Measurements from ENCODE around the gene ZNF536.
"Not testable (repeated sequence)": the region's sequence is repeated elsewhere in the genome, so short reads cannot be mapped to it uniquely, and the experiment has no call there.

Gene ZNF536

DNA sequence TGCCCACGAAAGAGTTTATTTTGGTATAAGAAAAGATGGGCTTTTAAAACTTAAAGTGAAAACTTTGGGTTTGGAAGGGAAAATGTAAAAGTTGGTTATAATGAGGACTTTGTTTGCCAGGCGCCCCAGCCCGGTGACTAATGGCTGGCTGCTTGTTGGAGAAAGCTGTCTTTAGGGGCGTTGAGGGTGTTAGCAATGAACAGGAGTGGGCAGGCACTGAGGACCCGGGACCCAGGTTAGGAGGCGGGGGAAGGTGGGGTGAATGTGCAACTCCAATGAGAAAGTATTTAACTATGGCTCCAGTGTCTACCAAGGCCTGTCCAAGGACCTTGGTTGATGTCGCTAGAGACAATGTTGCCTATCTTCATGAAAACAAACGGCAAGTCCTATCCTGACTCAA, 118.6 kb downstream of the ZNF536 start:
- no peak for DNase-seq

DNA sequence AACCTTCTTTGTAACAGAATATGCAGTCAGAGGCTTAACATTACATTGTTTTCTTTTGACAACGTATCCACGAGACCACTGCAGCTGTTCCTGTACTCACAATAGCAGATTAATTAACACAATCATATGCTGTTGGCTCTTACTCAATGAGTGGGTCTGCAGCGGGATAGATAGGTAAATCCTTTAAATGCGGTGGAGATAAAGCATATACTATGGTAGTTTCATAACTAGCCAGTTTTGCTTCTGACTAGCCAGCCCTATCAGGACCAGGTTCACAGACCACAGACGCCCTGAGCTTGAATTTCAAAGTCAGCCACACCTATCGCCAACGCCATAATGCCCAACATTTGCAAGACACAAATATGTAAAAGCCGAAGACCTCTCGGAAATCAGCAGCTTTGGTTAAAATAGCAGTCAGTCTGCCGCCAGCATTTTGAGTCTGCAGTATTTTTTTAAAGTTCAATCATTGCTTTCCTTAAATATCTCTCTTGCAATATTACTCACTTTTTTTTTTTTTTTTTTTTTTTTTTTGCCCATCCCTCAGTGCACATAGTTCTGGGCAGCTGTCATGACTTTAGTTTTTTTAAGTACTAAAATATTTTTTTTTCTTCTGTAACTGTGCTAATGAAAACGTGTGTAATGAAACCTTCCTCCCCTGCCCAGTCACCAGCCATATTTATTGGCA, 120.5 kb downstream of the ZNF536 start:
- no peak for DNase-seq

DNA sequence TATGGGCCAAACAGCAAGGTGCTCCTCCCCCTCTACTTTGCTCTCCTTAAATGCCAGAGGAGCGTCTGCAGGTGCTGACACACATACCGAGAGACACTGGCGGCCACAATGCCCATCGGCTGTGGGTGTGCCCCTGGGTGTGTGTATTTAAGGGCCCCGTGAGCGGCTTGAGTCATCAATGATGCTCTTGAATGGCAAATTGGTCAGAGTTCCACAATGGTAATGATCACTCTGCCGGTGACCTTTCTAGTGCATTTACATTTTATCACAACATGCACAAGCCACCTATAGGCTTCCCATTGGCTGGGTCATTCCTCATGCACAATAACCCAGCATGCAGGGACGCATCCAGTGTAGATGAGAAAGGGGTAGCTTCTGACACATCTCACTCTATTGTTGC, 124.8 kb downstream of the ZNF536 start:
- DNase-seq = no peak

DNA sequence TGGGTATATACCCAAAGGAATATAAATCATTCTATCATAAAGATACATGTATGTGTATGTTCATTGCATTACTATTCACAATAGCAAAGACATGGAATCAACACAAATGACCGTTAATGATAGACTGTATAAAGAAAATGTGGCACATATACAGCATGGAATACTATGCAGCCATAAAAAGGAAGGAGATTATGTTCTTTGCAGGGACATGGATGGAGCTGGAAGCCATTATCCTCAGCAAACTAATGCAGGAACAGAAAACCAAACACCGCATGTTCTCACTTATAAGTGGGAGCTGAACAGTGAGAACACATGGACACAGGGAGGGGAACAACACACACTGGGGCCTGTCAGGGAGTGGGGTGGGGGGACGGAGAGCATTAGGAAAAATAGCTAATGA, 125.9 kb downstream of the ZNF536 start:
- DNase-seq = not testable (repeated sequence)

DNA sequence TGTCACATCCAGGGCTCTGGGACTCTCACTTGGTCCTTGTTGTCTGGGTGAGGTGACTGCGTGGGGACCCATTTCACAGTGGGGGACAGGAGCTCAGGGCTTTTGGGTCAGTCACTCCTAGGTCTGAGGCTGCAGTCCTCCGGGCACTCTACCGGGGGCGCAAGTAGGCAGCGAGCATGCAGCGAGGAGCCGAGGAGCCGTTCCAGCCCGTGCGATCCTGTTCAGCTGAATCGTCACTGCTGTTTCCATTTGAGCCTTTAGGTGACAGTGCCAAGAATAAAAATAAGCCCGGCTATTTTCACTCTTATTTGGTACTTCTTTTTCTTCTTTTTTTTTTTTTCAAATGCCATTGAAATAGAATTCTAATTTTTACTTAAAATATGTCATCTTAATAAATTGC, 126.5 kb downstream of the ZNF536 start:
- no peak for DNase-seq

DNA sequence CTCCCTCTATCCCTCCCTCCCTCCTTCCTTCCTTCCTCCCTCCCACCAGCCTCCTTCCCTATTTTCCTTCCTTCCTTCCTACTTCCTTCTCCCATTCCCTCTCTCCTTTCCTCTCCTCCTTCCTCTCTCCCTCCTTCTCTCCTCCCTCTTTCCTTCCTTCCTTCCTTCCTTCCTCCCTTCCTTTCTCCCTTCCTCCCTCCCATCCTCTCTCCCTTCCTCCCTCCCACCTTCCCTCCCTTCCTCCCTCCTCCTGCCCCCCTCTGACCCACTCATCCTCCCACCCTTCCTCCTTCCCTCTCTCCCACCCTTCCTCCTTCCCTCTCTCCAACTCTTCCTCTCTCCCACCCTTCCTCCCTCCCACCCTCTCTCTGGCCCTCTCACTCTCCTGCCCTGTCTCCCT, 132.1 kb downstream of the ZNF536 start:
- DNase-seq = no peak

DNA sequence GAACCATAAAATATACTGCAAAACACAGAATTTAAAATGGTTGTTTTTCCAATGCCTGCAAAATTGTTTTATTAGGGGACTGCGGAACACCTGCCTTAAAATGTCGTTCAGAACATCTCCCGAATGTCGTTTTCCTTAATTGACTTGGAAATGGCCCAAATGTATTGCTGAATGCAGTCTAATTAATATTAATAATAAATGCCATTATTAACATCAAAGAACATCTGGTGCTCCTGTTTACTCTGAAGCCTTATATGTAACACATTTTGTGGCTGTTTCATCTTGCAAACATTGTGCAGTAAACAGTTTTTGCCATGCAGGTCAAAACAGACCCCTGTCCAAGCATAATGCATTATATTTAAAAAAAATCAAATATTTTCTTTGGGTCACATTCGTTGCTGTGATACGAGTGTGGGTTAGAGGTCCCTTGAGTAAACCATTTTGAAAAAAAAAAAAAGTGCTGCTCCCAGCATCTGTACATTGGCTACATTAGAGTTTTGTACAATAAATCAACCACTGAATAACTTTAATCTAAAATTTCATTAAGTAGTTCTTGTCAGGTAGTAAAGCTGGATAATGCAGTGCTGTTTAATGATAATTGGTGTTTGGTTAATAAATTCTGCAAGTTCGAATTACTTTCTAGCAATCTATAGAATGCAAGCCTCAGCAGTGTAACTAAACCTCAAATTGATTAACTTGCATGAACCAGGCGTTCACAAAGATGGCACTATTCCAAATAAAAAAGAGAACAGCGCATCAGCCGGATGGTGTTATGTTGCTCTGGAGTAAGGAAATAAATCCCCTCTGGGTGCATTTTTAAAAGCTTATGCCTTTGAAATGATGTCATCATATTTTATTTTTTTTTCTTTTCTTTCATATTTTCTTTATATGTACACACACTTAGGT, 140.2 kb downstream of the ZNF536 start:
- DNase-seq = no peak

DNA sequence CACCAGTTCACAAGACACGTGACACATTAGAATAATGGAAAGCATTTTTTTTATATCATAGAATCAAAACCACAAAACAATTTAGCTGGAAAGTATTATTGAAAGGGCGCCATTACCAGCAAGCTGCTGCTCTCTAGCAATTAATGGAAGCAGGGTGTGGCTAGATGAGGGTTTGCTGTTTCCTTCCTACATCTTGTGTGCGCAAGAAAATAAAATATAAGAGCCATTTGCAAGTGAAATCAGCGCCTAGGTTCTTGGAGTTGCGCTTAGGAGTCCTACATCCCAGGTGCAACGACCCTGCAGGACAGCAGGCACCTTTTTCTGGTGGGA, 140.9 kb downstream of the ZNF536 start:
- no peak for DNase-seq

DNA sequence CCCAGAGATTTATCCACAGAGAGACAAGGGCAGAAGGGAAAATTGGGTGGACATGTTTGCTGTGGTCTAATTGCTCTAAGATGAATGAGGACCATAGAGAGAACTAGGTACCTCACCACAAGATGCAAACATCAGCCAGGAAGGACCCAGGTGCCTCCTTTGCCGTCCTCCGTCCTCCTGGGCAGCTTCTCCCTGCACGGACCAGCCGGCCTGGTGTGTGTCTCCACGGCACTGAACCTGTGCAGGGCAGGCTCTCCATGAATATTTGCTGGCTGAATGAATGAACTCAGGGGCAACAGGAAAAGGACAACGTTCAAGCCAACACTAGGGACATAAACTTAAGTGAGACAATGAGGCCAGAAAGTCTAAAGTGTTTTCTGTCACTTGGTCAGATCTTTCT, 143.9 kb downstream of the ZNF536 start:
- no peak for DNase-seq

DNA sequence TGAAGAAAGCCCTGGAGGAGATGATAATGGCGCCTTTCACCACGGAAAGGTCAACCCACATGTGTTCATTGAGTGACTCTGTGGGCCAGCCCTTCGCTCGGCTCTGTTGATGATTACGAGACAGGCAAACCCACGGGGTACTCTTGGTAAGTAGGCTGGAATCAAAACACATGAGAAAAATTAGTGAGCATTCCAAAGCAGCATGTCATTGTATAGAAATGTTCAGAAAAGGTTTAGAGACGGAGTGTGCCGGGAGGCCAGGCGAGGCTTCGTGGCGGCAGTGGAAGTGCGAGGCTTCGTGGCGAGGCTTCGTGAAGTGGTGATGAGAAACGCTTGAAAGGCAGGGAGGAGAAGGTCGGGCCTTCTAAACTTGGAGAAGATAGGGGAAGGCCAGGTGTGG, 144.3 kb downstream of the ZNF536 start:
- DNase-seq = no peak

DNA sequence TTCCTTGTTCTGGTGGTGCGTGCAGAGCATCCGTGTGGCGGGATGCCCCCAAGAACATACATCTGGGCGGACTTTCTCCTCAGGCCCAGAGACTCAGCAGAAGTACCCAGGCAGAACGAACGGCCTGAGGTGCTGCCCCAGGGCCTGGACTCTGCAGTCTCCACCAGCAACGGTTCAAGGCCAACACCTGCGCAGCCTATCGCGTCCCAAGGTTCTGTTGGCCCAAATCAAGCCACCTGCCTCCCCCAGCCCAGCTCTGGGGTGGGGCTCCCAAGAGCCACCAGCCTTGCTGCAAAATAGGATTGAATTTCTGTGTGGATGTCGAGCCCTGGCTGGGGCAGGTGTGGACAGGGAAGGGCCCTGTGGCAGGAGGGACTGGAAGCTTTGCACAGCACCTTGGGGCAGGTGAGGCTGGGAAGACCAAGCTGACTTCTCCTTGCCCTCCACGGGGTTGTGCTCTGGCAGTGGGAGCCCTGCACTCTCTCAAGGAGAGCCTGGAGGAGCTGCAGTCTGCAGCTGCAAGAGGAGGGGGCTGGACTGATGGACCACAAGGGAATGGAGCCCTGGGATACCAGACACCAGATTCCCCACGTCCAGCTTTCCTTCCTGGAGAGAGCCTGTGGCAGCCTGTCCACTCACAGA, 146.9 kb downstream of the ZNF536 start:
- DNase-seq = no peak

DNA sequence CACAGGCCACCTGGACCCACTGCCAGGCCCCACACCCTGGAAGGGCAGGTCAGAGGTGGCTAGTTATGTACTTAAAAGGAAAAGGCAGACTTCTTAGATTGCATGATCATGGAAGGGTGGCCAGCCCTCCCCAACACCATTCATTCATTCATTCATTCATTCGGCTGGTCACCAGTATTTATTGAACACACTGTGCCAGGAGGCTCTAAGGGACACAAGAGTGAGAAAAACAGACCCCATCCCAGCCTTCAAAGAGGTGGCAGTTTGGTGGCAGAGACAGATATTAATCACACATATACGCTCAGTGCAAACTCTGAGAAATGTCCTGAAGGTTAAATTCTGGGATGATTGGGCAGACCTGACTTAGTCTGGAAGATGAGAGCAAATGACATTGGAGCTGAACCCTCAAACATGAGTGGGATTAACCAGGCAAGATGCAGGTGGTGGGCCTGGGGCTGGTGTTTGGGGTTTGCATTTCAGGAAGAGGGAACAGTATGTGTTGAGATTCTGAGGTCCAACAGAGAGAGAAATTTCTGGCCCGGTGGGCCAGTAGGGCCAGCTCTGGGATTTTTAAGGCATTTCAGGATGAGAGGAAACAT, 147.5 kb downstream of the ZNF536 start:
- no peak for DNase-seq

DNA sequence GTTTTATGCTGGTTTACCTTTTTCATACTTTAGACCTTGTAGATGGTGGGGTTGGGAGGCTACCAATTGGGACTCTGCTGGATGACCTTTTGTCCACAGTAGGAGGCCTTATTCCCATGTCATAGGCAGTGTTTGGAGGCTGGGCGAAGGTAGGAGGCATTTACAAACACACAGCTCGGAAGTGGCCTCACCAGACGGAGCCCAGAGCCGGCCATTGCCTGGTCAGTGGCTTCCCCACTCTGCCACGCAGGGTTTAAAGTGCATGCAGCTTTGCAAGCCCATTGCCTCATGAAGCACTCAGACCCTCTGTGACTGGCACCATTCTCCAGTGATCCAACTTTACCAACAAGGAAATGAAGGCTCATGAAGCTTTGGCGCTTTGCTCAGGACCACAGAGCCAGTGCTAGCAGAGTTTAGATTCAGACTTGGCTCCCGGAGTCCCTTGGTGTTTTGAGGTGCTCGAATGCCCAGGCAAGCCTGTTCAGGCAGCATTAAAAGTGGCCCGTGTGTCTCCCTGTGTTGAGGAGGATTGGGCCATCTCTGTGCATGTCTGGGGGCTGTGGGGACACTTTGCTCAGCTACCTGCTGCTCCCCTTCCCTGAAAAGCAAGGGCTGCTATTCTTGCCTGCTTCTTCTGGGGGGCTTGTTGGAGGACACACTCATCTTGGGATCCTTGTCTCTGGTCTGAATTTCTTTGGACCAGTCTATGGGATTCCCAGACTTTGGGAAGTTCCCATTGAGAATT, 148.7 kb downstream of the ZNF536 start:
- DNase-seq = no peak

DNA sequence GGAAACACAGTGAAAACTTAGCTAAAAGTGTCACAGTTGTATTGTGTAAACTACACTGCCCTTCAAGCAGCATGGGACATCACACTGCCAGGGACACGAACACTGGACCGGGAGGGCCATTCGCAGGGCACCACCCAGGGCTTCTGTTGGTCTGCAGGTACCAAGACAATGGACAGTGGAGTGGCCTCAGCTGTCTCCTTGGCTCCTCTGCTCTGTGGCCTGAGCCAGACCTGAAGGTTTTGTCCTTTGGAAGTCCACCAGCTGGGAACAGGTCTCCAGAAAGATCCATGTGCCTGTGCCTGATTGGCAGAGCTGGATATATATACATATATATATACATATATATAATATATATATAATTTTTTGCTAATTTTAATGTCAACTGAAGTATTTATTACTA, 149.8 kb downstream of the ZNF536 start:
- DNase-seq = no peak

DNA sequence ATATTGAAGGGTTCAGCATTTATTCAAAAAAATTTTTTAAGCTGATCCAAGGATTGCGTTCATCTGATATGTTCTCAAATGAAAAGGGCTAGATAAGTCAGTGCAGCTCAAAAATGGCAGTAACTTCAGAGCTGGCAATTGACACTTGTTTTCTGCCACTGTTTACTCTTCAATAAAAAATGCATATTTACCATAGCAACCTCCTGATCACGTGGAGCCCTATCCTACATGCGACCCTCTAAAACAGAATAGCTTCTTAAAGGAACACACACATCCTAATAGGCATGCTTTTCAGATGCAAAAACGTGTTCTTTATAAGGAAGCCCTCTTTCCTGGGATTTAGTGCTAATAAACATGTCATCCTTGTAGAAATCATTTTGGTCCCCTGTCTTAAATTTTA, 150.2 kb downstream of the ZNF536 start:
- no peak for DNase-seq

DNA sequence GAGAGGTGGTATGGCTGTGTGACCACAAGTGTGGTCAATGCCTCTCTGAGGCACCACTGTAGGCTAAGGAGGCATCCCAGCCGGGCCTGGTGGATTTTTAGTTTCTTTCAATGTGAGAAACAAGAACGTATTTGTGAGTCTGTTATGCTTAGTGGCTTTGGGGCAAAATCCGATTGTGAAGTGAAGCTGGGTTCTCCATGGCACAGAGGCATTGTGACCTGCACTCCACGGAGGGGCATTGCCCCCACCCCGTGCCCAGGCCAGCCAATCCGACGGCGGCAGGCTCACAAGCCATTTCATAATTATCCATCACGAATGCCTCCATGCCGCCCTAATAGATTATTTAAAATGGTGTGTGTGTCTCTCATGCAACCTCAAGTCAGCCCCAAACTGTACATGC, 151.6 kb downstream of the ZNF536 start:
- no peak for DNase-seq

DNA sequence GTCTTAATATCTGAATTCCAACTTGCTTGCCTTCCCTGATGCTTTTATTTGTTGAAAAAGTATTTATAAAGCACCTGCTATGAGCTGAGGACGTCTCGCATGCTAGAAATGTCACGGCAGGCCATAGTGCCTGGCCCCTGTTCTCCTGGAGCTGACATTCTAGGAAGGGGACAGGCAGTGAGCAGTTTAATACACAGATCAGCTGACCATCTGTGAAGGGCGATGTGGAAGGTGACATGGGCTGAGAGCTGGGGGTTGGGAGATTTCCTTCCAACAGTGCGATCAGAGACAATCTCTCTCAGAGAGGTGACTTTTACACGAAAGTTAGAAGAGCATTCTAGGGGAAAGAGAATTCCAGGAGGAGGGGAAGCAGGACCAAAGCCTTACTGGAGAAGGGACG, 153.2 kb downstream of the ZNF536 start:
- DNase-seq = no peak

DNA sequence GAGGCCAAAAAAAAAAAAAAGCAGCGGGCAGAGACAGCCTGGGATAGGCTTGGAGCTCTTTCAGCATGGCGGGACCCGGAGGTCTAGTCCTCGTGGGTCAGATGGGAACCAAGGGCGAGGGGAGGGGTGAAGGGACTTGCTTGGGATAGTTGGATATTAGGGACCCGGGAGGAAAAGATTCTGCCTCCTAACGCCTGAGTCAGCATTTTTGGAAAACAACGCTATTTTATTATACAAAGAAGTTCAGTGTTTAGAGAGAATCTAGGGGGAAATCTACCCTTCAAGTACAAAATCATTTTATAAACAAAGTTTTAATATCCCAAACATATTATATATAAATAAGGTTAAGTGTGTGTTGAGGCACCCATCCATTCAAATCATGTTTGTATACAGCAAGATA, 156.7 kb downstream of the ZNF536 start:
- no peak for DNase-seq

DNA sequence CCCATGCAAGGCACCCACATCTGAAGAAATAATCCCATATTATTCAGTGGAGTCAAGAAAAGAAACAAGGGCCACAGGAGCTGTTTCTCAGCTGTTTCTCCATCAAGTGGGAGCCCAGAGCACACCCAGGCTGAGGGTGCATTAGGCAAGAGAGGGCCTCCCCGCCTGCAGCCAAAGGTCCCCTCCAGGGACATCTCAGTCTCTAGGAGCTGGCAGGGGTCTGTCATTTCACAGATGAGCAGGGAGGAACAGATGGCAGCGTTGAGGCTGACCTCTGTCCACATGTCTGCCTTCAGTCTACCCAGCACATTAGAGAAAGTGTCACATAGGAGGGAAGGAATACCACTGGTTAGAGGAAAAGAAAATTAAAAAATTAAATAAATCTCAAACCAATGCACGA, 157.7 kb downstream of the ZNF536 start:
- no peak for DNase-seq

DNA sequence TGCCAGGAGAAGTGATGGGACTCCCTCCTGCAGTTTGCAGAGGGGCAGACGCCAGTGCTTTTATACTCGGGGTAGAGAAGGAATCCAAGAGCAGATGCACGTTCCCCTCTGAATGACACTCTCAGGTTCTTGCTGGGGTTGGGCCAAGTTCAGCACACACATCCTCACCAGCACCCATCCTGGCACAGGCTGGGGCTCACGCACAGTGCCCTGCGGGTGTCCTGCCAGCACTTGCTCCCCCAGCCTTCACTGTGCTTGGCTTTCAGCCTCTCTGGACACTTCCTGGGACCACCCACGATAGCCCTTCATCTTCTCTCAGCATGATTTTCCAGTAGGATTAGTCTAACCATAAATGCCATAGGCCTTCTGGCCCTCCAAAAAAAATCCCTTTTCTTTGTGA, 158.6 kb downstream of the ZNF536 start:
- no peak for DNase-seq

DNA sequence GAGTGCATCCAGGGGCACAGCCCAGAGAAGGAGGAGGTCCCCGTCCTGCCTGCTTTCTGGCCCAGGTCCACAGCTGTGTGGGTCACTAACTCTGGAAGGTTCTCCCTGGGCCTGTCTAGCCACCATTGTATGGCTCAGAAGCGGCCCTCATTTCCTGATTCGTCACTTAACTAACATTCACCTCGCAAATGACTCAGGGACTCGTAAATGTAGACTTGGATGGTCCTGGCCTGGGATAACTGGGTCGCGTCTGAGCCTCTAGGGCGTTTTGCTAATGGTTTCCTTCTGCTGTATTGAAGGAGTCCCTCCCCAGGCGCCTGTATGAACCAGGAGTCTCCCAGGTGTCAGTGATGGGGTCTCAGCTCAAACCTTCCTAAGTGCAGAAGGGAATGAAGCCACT, 162.8 kb downstream of the ZNF536 start:
- no peak for DNase-seq

DNA sequence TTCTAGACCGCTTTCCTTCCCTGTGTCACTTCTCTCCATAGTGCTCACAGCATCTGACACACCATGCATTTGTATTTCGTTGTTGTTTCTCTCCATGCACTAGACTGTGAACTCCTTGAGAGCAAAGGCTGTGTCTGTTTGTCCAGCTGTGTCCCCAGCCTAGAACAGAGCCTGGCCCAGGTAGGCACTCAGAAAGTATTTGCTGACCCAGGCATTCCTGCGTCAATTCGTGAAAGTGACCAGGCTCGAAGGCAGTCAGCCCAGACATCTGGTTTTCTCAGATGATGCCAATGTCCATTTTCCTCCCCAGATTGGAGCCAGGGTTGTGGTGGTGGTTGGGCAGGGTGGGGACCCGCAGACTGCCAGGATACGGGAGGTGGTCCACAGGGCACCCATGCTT, 164.8 kb downstream of the ZNF536 start:
- no peak for DNase-seq

DNA sequence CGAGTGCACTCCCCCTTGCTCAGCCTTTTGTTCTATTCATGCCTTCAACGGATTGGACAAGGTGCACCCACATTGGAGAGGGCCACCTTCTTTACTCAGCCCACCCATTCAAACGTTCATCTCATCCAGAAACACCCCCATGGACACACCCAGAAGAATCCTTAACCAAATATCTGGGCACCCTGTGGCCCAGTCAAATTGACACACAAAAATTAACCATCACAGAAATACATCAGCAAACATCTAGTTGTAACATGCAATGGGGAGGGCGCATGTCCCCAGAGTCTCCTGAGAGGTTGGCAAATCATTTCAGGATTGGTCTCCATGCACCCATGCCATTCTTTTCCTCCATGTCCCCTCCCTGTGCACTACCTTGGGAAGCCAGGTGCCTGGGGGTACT, 167.1 kb downstream of the ZNF536 start:
- no peak for DNase-seq

Measured in cerebellar nuclear complex (tissue), 1 donor.